Ovary (tissue), 9 donors: ENCODE measurements around the gene MRPS25. TPM values are rescaled to one million over a fixed set of nuclear protein-coding genes. Genes with fewer than 3 reads are reported as not detected.

Experiments
- DNase-seq, 5 donors: peaks; one replicate each; pipeline ENCODE4 v3.0.0-alpha.2; 2019 to 2020
- H3K27ac ChIP-seq, 2 donors: fragments of 200-600 bp; one replicate each; pipeline versions ENCODE4 v1.5.1 to v1.8.0; 2019 to 2022
- H3K27me3 ChIP-seq: fragments of 200-600 bp; one replicate; pipeline ENCODE4 v1.8.0; 2022
- H3K36me3 ChIP-seq: fragments of 200-600 bp; sonication (generic); one replicate; pipeline ENCODE4 v1.5.1; 2019
- H3K4me1 ChIP-seq: one replicate; pipeline ENCODE4 v1.8.1; 2013; ENCODE audit warnings: mild to moderate bottlenecking, moderate library complexity; ENCODE audit not compliant: insufficient read depth
- H3K4me3 ChIP-seq: fragments of 200-600 bp; sonication (generic); one replicate; pipeline ENCODE4 v1.5.1; 2017
- H3K9me3 ChIP-seq, 2 donors: fragments of 200-600 bp in 1 of 2; sonication (generic) in 1 of 2; one replicate each; pipeline versions ENCODE4 v1.5.1 to v1.8.1; 2013 to 2019; ENCODE audit warnings: mild to moderate bottlenecking in 1 of 2, moderate library complexity in 1 of 2
- CTCF ChIP-seq, 3 donors: fragments of 450-650 bp in 2 of 3; fragments of 200-600 bp in 1 of 3; IDR thresholded peaks; one replicate each; pipeline versions ENCODE4 v1.5.1 to v1.8.0; 2016 to 2022; ENCODE audit warnings: antibody characterized with exemption in 3 of 3, mild to moderate bottlenecking in 1 of 3
- EP300 ChIP-seq: sonication (generic); formaldehyde crosslinking; IDR thresholded peaks from one replicate; pipeline ENCODE4 v1.6.1; 2017; ENCODE audit warnings: antibody characterized with exemption
- POLR2A ChIP-seq: fragments of 450-650 bp; IDR thresholded peaks from one replicate; pipeline ENCODE4 v1.6.1; 2017; ENCODE audit warnings: antibody characterized with exemption, mild to moderate bottlenecking, moderate library complexity
- WGBS, 3 donors: extraction: QIAGEN DNeasy Blood & Tissue Kit in 1 of 3; methylation state at CpG; one replicate each; pipeline versions ENCODE4 v1.1.5 to v1.1.7; 2013 to 2017; 5-methylcytosine and 5-hydroxymethylcytosine counted together
- intact Hi-C, 4 donors: fragments of 100-400 bp; cut with DNase I; formaldehyde crosslinking; loops; one replicate each; pipeline versions ENCODE4 v1.11.0 to v1.15.1; 2022 to 2023
- polyA plus RNA-seq, 2 donors: library from polyadenylated mRNA; stranded (reverse); fragments of 200-250 nt in 1 of 2; fragments of 350-450 nt in 1 of 2; fragmentation: Illumina TruSeq in 1 of 2; extraction: RNeasy Lipid Tissue Mini Kit (QIAGEN cat#74804) in 1 of 2; gene quantifications; one replicate each; pipeline ENCODE4 v1.2.3, GENCODE V29; 2013 to 2014
- total RNA-seq, 7 donors: library from RNA; depleted of rRNA in 2 of 7; stranded (reverse); fragments of >200 nt in 2 of 7; fragmentation: NEBNext Ultra II Directional in 3 of 7; extraction: Animal tissue kit (Norgen Biotek cat#: 25700) in 3 of 7; gene quantifications; one replicate each; pipeline versions ENCODE4 v1.1.0 to v1.2.4, GENCODE V29; 2016 to 2023
- donor health status: DM: no; HTN: no; CAD: no; lungs with moderate emphysema.
- donor health status: DM: no; HTN: no; CAD: no.
- donor health status: Bipolar disorder and iron deficiency.
- donor health status: DM: yes; HTN: yes; CAD: no.
- donor health status: DM: no; HTN: no; CAD: no.
- donor health status: DM: yes; HTN: yes; CAD: no.

MRPS25 gene
- total and polyA plus RNA-seq, 9 donors = 22.5 to 50.5 (median 34.1) TPM

GRCh38 chr3:15096046-15096445, 30.9 kb upstream of the MRPS25 start:
- no peaks in the 10 kb centered on the region for H3K27me3 ChIP-seq
- H3K9me3 ChIP-seq = no peaks in the 10 kb centered on the region
- no peaks in the 10 kb centered on the region for H3K36me3 ChIP-seq
- DNase-seq = no peak
- no peak overlapping the region for H3K27ac ChIP-seq
- no peak for TF ChIP-seq CTCF (IDR thresholded peaks at IDR 0.05)
- no peak for TF ChIP-seq POLR2A
- no peak for TF ChIP-seq EP300
- H3K4me1 ChIP-seq = peaks cover 10% of the 10 kb centered on the region
- no peak overlapping the region for H3K4me3 ChIP-seq
- 80 to 87% (median 84%) methylated on average over 3 of the region's 3 CpGs for WGBS, 3 donors
- intact Hi-C loops = no loop called here

- WGBS, 3 donors = 70 to 87% (median 84%) methylated on average over 5 of the region's 5 CpGs
- Histone ChIP-seq H3K27me3 (no peaks in the 10 kb centered on the region), H3K4me1 (peaks cover 6% of the 10 kb centered on the region), H3K4me3 (no peak overlapping the region), H3K27ac (no peak overlapping the region), H3K9me3 (no peaks in the 10 kb centered on the region), H3K36me3 (no peaks in the 10 kb centered on the region)
- intact Hi-C loops = no loop called here
- TF ChIP-seq CTCF (IDR thresholded peaks at IDR 0.05) (no peak), POLR2A (no peak), EP300 (no peak)
- DNase-seq = no peak
Observed at GRCh38 chr3:15094187-15094875, 29.2 kb upstream of the MRPS25 start.

GRCh38 chr3:15092686-15093085, 27.6 kb upstream of the MRPS25 start:
- no peaks in the 10 kb centered on the region for H3K9me3 ChIP-seq
- no peak for DNase-seq
- no peaks in the 10 kb centered on the region for H3K27me3 ChIP-seq
- no peak overlapping the region for H3K4me3 ChIP-seq
- intact Hi-C loops = no loop called here
- no peak for TF ChIP-seq CTCF (IDR thresholded peaks at IDR 0.05)
- no peak for TF ChIP-seq EP300
- TF ChIP-seq POLR2A = no peak
- peaks cover 3% of the 10 kb centered on the region for H3K4me1 ChIP-seq
- no peak overlapping the region for H3K27ac ChIP-seq
- 57 to 67% (median 58%) methylated on average over 1 of the region's 1 CpG for WGBS, 3 donors
- H3K36me3 ChIP-seq = no peaks in the 10 kb centered on the region

- Histone ChIP-seq H3K4me3 (no peak overlapping the region), H3K27ac (no peak overlapping the region), H3K4me1 (no peaks in the 10 kb centered on the region), H3K27me3 (no peaks in the 10 kb centered on the region), H3K9me3 (no peaks in the 10 kb centered on the region), H3K36me3 (no peaks in the 10 kb centered on the region)
- TF ChIP-seq POLR2A (no peak), CTCF (IDR thresholded peaks at IDR 0.05) (no peak), EP300 (no peak)
- 84 to 90% (median 86%) methylated on average over 5 of the region's 5 CpGs for WGBS, 3 donors
- intact Hi-C loops = no loop called here
- DNase-seq = no peak
Observed at GRCh38 chr3:15091575-15091974, 26.5 kb upstream of the MRPS25 start.
